ENCODE data around the gene UAP1L1. TPM values are rescaled to one million over a fixed set of nuclear protein-coding genes. Genes with fewer than 3 reads are reported as not detected.
A peak's percentile ranks its signal among the peaks of the same experiment; 100 is the strongest.

UAP1L1 gene
- total RNA-seq, 1 experiment from 2014 or later = 6.6 TPM

GRCh38 chr9:137115394-137116026 is 38.2 kb downstream of the UAP1L1 start:
- Histone ChIP-seq H3K23ac (ENCODE audit: insufficient read length, low read depth, low read length) (no peak overlapping the region), H2BK15ac (ENCODE audit: low read depth, low read length) (no peak overlapping the region), H2BK120ac (ENCODE audit: low read depth, low read length, poor library complexity, severe bottlenecking) (no peak overlapping the region), H3K27ac (ENCODE audit: insufficient read length, low read depth, low read length) (no peak overlapping the region), H3K18ac (ENCODE audit: insufficient read length, low read depth, low read length) (no peak overlapping the region), H2BK20ac (ENCODE audit: low read depth, low read length, poor library complexity, severe bottlenecking) (no peak overlapping the region), H3K14ac (ENCODE audit: insufficient read depth, low read length) (no peak overlapping the region), H4K20me1 (ENCODE audit: control insufficient read depth, insufficient read depth, insufficient read length) (no peaks in the 10 kb centered on the region), H3K23me2 (ENCODE audit: insufficient read length, low read depth, low read length, poor library complexity, severe bottlenecking) (no peaks in the 10 kb centered on the region), H3K27me3 (ENCODE audit: insufficient read depth, low read length) (peaks cover 4% of the 10 kb centered on the region; the same call in 1 of the 2 replicates), H4K5ac (ENCODE audit: insufficient read length, low read depth, low read length) (no peak overlapping the region), H3K4ac (ENCODE audit: low read depth, low read length) (no peak overlapping the region), H2BK5ac (ENCODE audit: insufficient read length, low read length) (no peak overlapping the region), H3K9ac (ENCODE audit: extremely low read depth, insufficient read length, low read length) (no peak overlapping the region), H3K4me2 (ENCODE audit: insufficient read depth, insufficient read length, low read length) (no peak overlapping the region), H3K4me1 (ENCODE audit: insufficient read depth, low read length) (no peaks in the 10 kb centered on the region), H3T11ph (ENCODE audit: low read length) (no peak overlapping the region), H3K79me2 (ENCODE audit: insufficient read depth, low read length) (no peaks in the 10 kb centered on the region), H2BK12ac (ENCODE audit: insufficient read length, low read depth, low read length) (no peak overlapping the region), H3K9me3 (ENCODE audit: control insufficient read depth, low read depth, low read length) (no peaks in the 10 kb centered on the region), H2AK5ac (ENCODE audit: insufficient read length, low read length) (no peak overlapping the region), H4K91ac (ENCODE audit: insufficient read length, low read depth, low read length) (no peak overlapping the region), H3K56ac (ENCODE audit: insufficient read length, low read depth, low read length) (no peak overlapping the region), H2AFZ (ENCODE audit: low read length) (no peak overlapping the region), H3K79me1 (ENCODE audit: insufficient read depth, low read depth, low read length, poor library complexity, severe bottlenecking) (no peaks in the 10 kb centered on the region), H4K8ac (replicated peaks; ENCODE audit: insufficient read length, low read depth, low read length) (no peak overlapping the region)
- Mint-ChIP-seq H3K27me3 (ENCODE audit: low read depth) (peaks cover 46% of the 10 kb centered on the region), H3K27ac (no peak overlapping the region), H3K4me3 (peak overlapping the region in 1 of 2 experiments; percentile 29; a peak in 1 of 5 replicates), H3K36me3 (ENCODE audit: insufficient read depth in 1 of 3, low read depth in 3 of 3) (peaks cover 0 to 2% (median 0%) of the 10 kb centered on the region in 3 experiments; a peak in 1 of 7 replicates), H3K4me1 (no peaks in the 10 kb centered on the region), H3K9me3 (peaks cover 0 to 3% of the 10 kb centered on the region in 2 experiments; a peak in 2 of 5 replicates)
- no peak for DNase-seq
- TF ChIP-seq CTCF (conservative IDR thresholded peaks at IDR 0.05) = peak; percentile 20; the same call in 1 of the 3 replicates
- no CpG with 5 or more reads among the region's 21 CpGs for WGBS (ENCODE audit: extremely low coverage, insufficient read length, low lambda C conversion rate)

Measured in H9 (cell line).